Osteocyte (in vitro differentiated cells): Measurements from ENCODE around the gene IL23R. TPM values are rescaled to one million over a fixed set of nuclear protein-coding genes. Genes with fewer than 3 reads are reported as not detected.

Experiments
- DNase-seq: peaks from one replicate; pipeline ENCODE4 v3.0.0; 2021; ENCODE audit warnings: mixed read lengths; ENCODE audit not compliant: unreplicated experiment; ENCODE audit errors: extremely low spot score
- H3K27ac Mint-ChIP-seq: one replicate; pipeline ENCODE4 v1.8.0; 2021; ENCODE audit warnings: mild to moderate bottlenecking, mixed read lengths; ENCODE audit not compliant: unreplicated experiment
- H3K27me3 Mint-ChIP-seq: one replicate; pipeline ENCODE4 v1.8.0; 2021; ENCODE audit warnings: mixed read lengths; ENCODE audit not compliant: unreplicated experiment
- H3K36me3 Mint-ChIP-seq: one replicate; pipeline ENCODE4 v1.8.0; 2021; ENCODE audit warnings: mixed read lengths; ENCODE audit not compliant: unreplicated experiment
- H3K4me1 Mint-ChIP-seq: one replicate; pipeline ENCODE4 v1.8.0; 2021; ENCODE audit warnings: mixed read lengths; ENCODE audit not compliant: unreplicated experiment
- H3K4me3 Mint-ChIP-seq: one replicate; pipeline ENCODE4 v1.8.0; 2021; ENCODE audit warnings: mild to moderate bottlenecking, moderate library complexity, mixed read lengths; ENCODE audit not compliant: unreplicated experiment
- H3K9me3 Mint-ChIP-seq: one replicate; pipeline ENCODE4 v1.8.0; 2021; ENCODE audit warnings: mixed read lengths; ENCODE audit not compliant: unreplicated experiment
- CTCF ChIP-seq: fragments of 200-600 bp; sonication (generic); IDR thresholded peaks from 2 replicates; pipeline ENCODE4 v1.5.0; 2021; ENCODE audit warnings: antibody characterized with exemption, mild to moderate bottlenecking, moderate library complexity
- total RNA-seq: library from RNA; stranded (reverse); gene quantifications from 2 replicates; pipeline ENCODE4 v1.2.1, GENCODE V29; 2021

Gene IL23R
- total RNA-seq, 1 donor from 2014 or later = not detected

- TF ChIP-seq CTCF = peak; percentile 70
- Mint-ChIP-seq H3K27me3 (peaks cover 27% of the 10 kb centered on the region), H3K9me3 (no peaks in the 10 kb centered on the region), H3K27ac (no peak overlapping the region), H3K4me1 (no peaks in the 10 kb centered on the region), H3K4me3 (no peak overlapping the region), H3K36me3 (no peaks in the 10 kb centered on the region)
- no peak for DNase-seq
These were observed 45.6 kb downstream of the IL23R start for GRCh38 chr1:67211589-67212563.

- H3K27me3 Mint-ChIP-seq = peaks cover 19% of the 10 kb centered on the region
- H3K9me3 Mint-ChIP-seq = no peaks in the 10 kb centered on the region
- no peaks in the 10 kb centered on the region for H3K36me3 Mint-ChIP-seq
- no peaks in the 10 kb centered on the region for H3K4me1 Mint-ChIP-seq
- DNase-seq = no peak
- no peak overlapping the region for H3K4me3 Mint-ChIP-seq
- TF ChIP-seq CTCF = peak; percentile 52
- no peak overlapping the region for H3K27ac Mint-ChIP-seq
These were observed 46.9 kb downstream of the IL23R start for GRCh38 chr1:67213164-67213563.

GRCh38 chr1:67213948-67214347, 47.7 kb downstream of the IL23R start:
- Mint-ChIP-seq H3K27me3 (peaks cover 14% of the 10 kb centered on the region), H3K9me3 (no peaks in the 10 kb centered on the region)

GRCh38 chr1:67214420-67215174, 48.3 kb downstream of the IL23R start:
- TF ChIP-seq CTCF = peak; percentile 65
- Mint-ChIP-seq H3K9me3 (no peaks in the 10 kb centered on the region), H3K27me3 (peaks cover 8% of the 10 kb centered on the region), H3K4me1 (no peaks in the 10 kb centered on the region), H3K27ac (no peak overlapping the region), H3K4me3 (no peak overlapping the region), H3K36me3 (no peaks in the 10 kb centered on the region)
- no peak for DNase-seq

More at GRCh38 chr1:67213948-67214347, 47.7 kb downstream of the IL23R start:
- DNase-seq = no peak
- no peak for TF ChIP-seq CTCF
- no peak overlapping the region for H3K4me3 Mint-ChIP-seq
- no peaks in the 10 kb centered on the region for H3K4me1 Mint-ChIP-seq
- H3K36me3 Mint-ChIP-seq = no peaks in the 10 kb centered on the region
- no peak overlapping the region for H3K27ac Mint-ChIP-seq

GRCh38 chr1:67216401-67216800, 50.1 kb downstream of the IL23R start:
- Mint-ChIP-seq H3K36me3 (no peaks in the 10 kb centered on the region), H3K9me3 (no peaks in the 10 kb centered on the region), H3K4me1 (no peaks in the 10 kb centered on the region), H3K27ac (no peak overlapping the region), H3K27me3 (peaks cover 2% of the 10 kb centered on the region), H3K4me3 (no peak overlapping the region)
- no peak for TF ChIP-seq CTCF
- DNase-seq = no peak
